CD4-positive, alpha-beta T cell treated with Interleukin-4 for 4 hours (primary cell): Measurements from ENCODE around the gene MPZL2.

Experiments used
- DNase-seq: peaks from one replicate; pipeline ENCODE4 v3.0.0-alpha.2; 2020

Gene MPZL2

DNA sequence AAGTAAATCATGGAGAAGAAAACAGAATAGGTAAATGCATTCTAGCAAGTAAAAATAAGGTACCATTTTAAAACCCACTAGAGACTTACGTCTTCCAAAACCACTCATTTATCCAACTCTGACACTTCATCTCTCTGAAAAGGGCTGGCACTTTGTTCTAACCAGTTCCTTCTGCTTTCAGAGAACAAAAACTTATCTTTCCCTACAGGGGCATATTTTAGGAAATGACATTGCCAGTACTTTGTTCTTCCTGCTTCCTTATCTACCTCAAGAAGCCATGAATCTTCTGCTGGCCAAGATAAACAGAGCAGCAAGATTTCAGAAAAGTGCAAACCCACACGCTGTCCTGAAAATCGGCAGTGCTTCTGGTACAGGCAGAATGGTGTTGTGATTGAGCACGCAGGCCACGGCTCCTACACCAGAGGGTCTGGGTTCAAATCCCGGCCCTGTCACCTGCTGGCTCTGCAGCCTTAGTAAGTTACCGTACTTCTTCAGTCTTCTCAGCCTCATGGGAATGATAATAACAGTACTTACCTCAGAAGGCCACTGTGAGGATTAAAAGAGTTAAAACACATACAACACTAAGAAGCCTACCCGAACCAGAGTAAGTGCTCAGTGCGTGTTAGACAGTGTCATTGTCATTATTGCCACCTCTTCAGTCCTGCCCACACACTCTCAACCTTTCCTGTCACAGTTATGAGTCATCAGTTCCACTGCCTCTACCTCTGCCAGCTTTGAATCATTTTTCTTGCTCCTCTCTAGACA is 22.9 kb downstream of the MPZL2 start:
- DNase-seq, result peak; percentile 88

GRCh38 chr11:118239509-118240205 is 24.4 kb downstream of the MPZL2 start:
- no peak for DNase-seq

- no peak for DNase-seq
Observed at GRCh38 chr11:118238929-118239328, 25.2 kb downstream of the MPZL2 start.

DNA sequence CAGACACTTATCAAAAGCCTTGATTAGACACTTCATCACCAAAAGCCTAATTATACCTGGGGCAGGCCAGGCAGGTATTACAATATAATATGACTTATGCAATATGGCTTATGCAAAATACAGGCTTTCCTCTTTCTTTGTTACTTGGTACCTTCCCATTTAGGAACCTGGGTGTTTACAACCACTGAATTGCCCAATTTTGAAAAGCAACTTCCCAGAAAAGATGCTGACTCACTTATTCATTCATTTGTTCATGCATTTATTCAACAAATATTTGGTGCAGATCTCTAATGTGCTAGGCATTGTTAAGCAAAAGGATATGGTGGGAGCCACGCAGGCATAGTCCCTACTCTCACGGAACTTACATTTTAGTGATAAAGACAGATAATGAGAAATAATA is 25.7 kb downstream of the MPZL2 start:
- no peak for DNase-seq

GRCh38 chr11:118236170-118236569 is 27.9 kb downstream of the MPZL2 start:
- no peak for DNase-seq

GRCh38 chr11:118234833-118235232 is 29.3 kb downstream of the MPZL2 start:
- no peak for DNase-seq

DNA sequence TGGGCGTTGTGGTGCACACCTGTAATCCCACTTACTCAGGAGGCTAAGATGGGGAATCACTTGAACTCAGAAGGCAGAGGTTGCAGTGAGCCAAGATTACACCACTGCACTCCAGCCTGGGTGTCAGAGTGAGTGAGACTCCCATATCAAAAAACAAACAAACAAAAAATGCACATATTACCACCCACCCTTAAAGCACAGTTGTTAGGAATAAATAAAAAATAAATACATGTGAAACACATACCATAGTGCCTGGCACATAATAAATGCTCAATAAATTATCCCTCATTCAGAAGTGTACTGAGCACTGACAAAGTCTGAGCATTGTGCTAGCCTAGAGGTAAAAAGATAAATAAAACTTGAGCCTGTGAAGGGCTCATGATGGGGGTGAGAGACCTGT is 30.2 kb downstream of the MPZL2 start:
- DNase-seq, result no peak

DNA sequence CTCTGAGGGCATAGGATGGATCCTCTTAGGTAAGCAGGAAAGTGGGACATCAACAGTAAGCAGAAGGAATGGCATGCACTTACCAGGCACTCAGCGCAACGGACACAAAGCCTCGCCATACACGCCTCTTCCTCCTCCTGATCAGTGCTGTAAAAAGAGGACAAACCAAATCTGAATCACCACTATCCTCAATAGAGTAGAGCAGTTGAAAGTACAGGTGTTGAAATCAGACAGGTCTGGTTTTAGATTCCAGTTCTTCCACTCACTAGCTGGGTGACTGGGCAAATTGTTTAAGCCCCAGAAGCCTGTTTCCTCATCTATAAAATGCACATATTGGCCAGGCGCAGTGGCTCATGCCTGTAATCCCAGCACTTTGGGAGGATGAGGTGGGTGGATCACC is 30.7 kb downstream of the MPZL2 start:
- DNase-seq, result no peak

DNA sequence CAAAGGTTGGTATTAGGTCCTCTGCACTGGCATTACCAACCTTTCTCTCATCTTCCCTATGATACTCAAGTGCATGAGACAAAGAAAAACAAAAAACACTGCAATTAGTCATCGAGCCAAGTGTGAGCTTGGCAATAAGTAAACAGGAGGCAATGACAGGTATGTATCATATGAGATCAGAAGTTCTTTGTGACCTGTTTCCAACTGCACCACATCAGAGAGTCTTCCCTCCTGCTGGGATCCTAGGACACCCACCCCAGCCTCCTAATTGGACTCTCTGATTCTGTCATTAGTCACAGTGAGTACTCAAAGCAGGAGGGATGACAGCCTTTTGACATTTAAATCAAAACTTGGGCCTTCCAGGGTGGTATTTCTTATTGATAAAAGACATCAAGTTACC is 31.4 kb downstream of the MPZL2 start:
- DNase-seq, result peak; percentile 83

- no peak for DNase-seq
Observed at GRCh38 chr11:118231461-118231860, 32.6 kb downstream of the MPZL2 start.

DNA sequence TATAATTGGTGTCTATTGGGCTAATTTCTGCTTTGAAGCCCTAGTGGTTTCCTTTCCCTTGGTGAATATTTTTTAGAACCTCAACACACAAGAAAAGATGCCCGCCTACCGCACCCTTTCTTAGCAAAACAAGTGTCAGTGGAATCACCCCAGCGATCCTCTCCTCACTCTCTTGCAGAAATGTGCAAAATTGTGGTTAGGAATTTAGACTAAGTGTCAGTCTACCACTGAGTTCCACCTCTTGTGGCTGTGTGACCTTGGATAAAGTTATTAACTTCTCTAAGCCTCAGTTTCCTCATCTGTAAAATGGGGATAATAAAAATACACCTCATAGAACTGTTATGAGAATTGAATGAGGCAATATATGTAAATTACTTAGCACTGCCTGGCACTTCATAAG is 34.0 kb downstream of the MPZL2 start:
- peak; percentile 84 for DNase-seq

DNA sequence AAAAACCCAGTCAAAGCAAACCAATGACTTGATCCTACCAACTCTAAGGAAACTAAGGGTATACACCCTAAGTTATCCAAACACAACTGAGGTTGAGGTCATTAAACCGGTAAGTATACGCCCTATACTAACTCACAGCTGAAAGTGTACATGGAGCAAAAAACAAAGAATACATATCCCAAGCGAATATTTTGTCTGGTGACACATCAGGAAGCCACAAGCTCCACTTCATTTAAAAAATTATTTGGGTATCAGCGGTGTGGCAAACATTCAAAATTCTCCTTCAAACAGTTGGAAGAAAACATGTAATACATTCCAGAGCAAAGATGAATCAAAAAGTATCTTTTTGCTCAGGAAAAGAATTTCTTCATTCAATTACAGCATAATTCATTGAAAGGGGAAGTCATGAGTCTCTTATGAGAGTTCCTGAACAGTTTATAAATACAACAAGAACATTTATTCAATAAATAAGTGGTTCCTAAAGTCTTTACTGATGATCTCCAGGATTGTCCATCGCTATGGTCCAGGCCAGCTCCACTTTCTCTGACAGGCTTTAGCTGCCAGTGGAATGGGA is 34.7 kb downstream of the MPZL2 start:
- DNase-seq, result no peak

DNA sequence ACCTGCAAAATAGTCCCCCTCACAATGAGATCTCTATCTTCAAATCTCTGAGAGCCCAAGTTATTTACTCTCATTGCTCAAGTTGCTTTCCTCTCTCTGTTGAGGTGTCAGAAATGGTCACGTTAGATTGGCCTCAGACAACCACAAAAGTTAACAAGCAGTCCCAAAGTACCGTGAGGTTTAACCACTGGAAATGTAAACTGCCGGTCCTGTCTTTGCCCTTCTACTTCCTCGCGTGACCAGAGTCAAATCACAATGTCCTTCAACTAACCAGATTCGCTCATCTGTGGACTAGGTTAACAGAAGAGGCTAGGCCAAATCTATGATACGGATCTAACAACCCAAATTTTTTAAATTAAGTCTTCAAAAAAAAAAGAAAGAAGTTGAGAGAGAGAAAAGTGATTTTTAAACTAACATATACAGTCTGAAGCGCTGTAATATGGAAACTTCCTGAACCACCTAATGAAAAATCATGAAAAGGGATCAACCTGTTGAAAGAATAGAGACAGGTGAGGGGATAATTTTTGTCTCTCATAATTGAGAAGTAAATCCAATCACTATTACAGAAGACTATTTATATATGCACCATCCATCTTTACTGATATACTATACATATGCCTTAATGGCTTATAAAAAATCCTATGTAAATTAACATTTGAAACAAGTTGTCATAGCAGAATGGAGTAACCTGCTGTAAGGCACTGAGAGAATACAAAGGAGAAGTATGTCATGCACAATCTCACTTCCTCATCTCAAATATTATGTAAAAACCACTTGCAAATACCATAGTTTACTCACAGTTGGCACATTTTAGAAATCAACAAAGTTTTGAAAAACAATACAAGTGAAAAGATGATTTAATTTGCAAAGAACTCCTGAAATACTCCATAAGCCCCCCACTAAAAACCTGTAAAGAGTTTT is 36.0 kb downstream of the MPZL2 start:
- DNase-seq, result peak; percentile 70

- peak; percentile 44 for DNase-seq
Observed at GRCh38 chr11:118226781-118227180, 37.3 kb downstream of the MPZL2 start.

DNA sequence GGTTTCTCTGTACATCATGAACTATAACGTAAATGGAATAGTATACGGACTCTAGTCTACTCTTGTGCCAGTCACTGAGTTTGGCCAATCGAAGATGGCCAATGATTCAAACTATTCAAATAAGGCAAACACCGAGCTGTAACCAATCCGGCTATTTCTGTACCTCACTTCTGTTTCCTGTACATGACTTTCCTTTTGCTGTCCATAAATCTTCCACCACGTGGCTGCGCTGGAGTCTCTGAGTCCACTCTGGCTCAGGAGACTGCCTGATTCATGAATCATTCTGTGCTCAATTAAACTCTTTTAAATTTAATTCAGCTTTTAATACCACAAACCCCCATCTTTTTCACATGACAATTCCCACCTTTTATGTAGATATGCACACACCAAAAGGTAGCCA is 37.8 kb downstream of the MPZL2 start:
- DNase-seq, result no peak

GRCh38 chr11:118224511-118225188 is 39.4 kb downstream of the MPZL2 start, which contains the start of gene JAML:
TSS of gene JAML (minus strand) at chr11:118225011. CDS start at chr11:118214866, 10,145 bp downstream.
- peak; percentile 83 for DNase-seq

DNA sequence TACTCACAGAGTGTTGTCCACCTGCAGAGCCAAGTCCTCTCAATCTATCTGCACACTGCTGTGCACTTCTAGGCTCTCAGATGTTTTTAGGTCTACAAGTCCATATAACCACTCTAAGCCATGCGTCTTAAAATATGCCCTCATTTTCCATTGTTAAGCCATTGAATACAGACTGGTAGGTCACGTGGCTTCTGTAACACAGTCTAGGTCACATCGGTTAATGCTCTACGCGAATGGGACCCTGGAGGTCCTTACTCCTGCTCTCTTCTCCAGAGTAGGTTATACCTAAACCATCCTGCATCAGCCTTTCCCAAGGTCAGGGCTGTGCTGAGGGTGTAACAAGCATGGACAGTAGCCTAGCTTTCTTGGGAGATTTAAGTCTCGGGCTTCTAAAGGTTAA is 40.1 kb downstream of the MPZL2 start:
- peak; percentile 41 for DNase-seq

DNA sequence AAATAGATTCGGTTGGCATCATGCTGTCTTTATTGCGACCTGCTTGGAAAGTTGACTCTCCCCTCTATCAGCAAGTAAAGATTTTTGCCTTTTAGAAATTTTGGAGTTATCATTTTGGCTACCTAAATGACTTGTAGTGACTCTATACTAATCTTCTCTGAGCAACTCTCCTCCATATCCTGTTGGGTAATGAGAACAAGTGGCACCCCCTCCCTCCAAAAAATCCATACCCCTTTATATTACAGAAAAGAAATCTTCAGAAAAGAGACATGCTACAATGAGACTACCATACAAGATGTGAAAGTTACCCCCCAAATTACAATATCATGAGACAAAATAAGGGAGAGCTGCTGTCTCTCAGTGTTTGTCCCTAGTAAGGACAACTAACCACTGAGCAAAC is 40.5 kb downstream of the MPZL2 start:
- DNase-seq, result no peak

GRCh38 chr11:118222437-118222836 is 41.7 kb downstream of the MPZL2 start:
- DNase-seq, result no peak

DNA sequence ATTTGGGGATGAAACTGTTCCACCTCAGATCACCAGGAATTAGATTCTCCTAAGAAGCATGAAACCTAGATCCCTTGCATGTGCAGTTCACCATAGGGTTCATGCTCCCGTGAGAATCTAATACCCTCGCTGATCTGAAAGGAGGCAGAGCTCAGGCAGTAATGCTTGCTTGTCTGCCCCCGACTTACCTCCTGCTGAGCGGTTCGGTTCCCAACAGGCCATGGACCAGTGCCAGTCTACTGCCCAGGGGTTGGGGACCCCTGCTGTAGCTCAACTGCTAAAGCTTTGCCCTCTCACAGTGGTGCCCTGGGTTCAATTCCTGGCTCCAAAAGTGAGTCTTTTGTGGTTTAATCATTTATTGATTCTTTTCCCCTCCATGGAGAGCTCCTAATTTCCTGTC is 42.7 kb downstream of the MPZL2 start:
- DNase-seq, result no peak

GRCh38 chr11:118219732-118220131 is 44.4 kb downstream of the MPZL2 start:
- DNase-seq, result no peak

- no peak for DNase-seq
Observed at GRCh38 chr11:118219244-118219643, 44.9 kb downstream of the MPZL2 start.
